A549 (cell line): ENCODE results near the gene JMJD4. TPM values are rescaled to one million over a fixed set of nuclear protein-coding genes. Genes with fewer than 3 reads are reported as not detected.

Experiments
- ATAC-seq, 2 experiments: fragments of 200-7000 bp in 1 of 2; fragments of >200 bp in 1 of 2; cut with Nextera tagmentation in 1 of 2; cut with Tn5 transposase in 1 of 2; 3 replicates each; pipeline versions ENCODE4 v1.8.0 to v1.9.1; 2018 to 2020; ENCODE audit warnings: mild to moderate bottlenecking in 1 of 2, moderate library complexity in 1 of 2
- CTCF ChIA-PET: fragments of 300-600 bp; sonication (Branson Sonifier 250); formaldehyde crosslinking; extraction: SDS; loops from one replicate; lab custom pipeline; 2021; ENCODE audit warnings: antibody characterized with exemption, inconsistent platforms; lab: Yijun Ruan, JAX
- POLR2A ChIA-PET: fragments of 350-600 bp; formaldehyde crosslinking; extraction: SDS; loops from one replicate; lab custom pipeline; 2021; ENCODE audit warnings: antibody characterized with exemption, inconsistent platforms; lab: Yijun Ruan, JAX
- DNase-seq, 2 experiments: peaks; one replicate each; pipeline versions ENCODE4 v3.0.0 to v3.0.0-alpha.2; 2011 to 2016; ENCODE audit warnings: low read depth in 1 of 2, low spot score in 1 of 2
- FAIRE-seq: peaks from 2 replicates; lab custom pipeline; 2011; peaks lifted over from hg19 to GRCh38; lab: Jason Lieb, UNC
- H3K27ac ChIP-seq, 2 experiments: fragments of >200 bp; sonication (Bioruptor Twin); formaldehyde crosslinking; 3 replicates each; pipeline ENCODE4 v1.5.1; 2016 to 2017
- H3K4me1 ChIP-seq: fragments of >200 bp; sonication (Bioruptor Twin); formaldehyde crosslinking; 3 replicates; pipeline ENCODE4 v1.6.1; 2016
- H3K4me2 ChIP-seq: fragments of >200 bp; sonication (Bioruptor Twin); formaldehyde crosslinking; 3 replicates; pipeline ENCODE4 v1.6.1; 2016
- H3K4me3 ChIP-seq: fragments of >200 bp; sonication (Bioruptor Twin); formaldehyde crosslinking; 3 replicates; pipeline ENCODE4 v1.5.1; 2016
- H3K9me3 ChIP-seq: fragments of >200 bp; sonication (Bioruptor Twin); formaldehyde crosslinking; 3 replicates; pipeline ENCODE4 v1.6.1; 2016
- BCL3 ChIP-seq: fragments of >200 bp; sonication (Bioruptor Twin); formaldehyde crosslinking; IDR thresholded peaks from 3 replicates; pipeline ENCODE4 v1.6.1; 2016
- BHLHE40 ChIP-seq: IDR thresholded peaks from 2 replicates; pipeline ENCODE4 v1.6.1; 2012; ENCODE audit warnings: low read depth, low read length, inconsistent platforms
- CHD2 ChIP-seq: fragments of 150-350 bp; IDR thresholded peaks from 2 replicates; pipeline ENCODE4 v1.6.1; 2014; ENCODE audit warnings: low read length; ENCODE audit not compliant: partially characterized antibody
- CHD4 ChIP-seq: fragments of 200-600 bp; sonication (generic); IDR thresholded peaks from 2 replicates; pipeline ENCODE4 v1.6.1; 2016; ENCODE audit warnings: antibody characterized with exemption, mild to moderate bottlenecking, borderline replicate concordance
- CTCF ChIP-seq: fragments of >200 bp; sonication (Bioruptor Twin); formaldehyde crosslinking; IDR thresholded peaks from 3 replicates; pipeline ENCODE4 v1.5.1; 2016
- HDAC2 ChIP-seq: fragments of 200-600 bp; sonication (generic); IDR thresholded peaks from 2 replicates; pipeline ENCODE4 v1.6.1; 2016
- HMGXB4 ChIP-seq: fragments of 250-450 bp; sonication (Bioruptor Pico); IDR thresholded peaks from 2 replicates; pipeline ENCODE4 v1.5.0; 2021; ENCODE audit warnings: mild to moderate bottlenecking, moderate library complexity, borderline replicate concordance
- HOXA7 ChIP-seq: fragments of 250-450 bp; sonication (Bioruptor Pico); IDR thresholded peaks from 2 replicates; pipeline ENCODE4 v1.5.0; 2020; ENCODE audit warnings: mild to moderate bottlenecking, moderate library complexity
- HOXB5 ChIP-seq: fragments of 250-450 bp; sonication (Bioruptor Pico); IDR thresholded peaks from 2 replicates; pipeline ENCODE4 v1.5.0; 2020; ENCODE audit warnings: mild to moderate bottlenecking, moderate library complexity
- KDM5A ChIP-seq: fragments of 200-600 bp; sonication (generic); IDR thresholded peaks from 2 replicates; pipeline ENCODE4 v1.6.1; 2016; ENCODE audit warnings: antibody characterized with exemption, mild to moderate bottlenecking
- MAX ChIP-seq: IDR thresholded peaks from 2 replicates; pipeline ENCODE4 v1.6.1; 2012
- NFE2L2 ChIP-seq: fragments of 150-350 bp; conservative IDR thresholded peaks from 2 replicates; pipeline ENCODE4 v1.6.1; 2014; ENCODE audit warnings: low read length
- NPAS2 ChIP-seq: fragments of 250-450 bp; sonication (Bioruptor Pico); IDR thresholded peaks from 2 replicates; pipeline ENCODE4 v1.8.0; 2022; ENCODE audit warnings: mild to moderate bottlenecking, moderate library complexity, borderline replicate concordance
- PHF8 ChIP-seq: fragments of 200-600 bp; sonication (generic); IDR thresholded peaks from 2 replicates; pipeline ENCODE4 v1.6.1; 2016; ENCODE audit warnings: low read depth, mild to moderate bottlenecking, antibody characterized with exemption, moderate library complexity, borderline replicate concordance
- RAD21 ChIP-seq, 2 experiments: fragments of >200 bp in 1 of 2; sonication (Bioruptor Twin) in 1 of 2; formaldehyde crosslinking in 1 of 2; IDR thresholded peaks in 1 of 2; conservative IDR thresholded peaks in 1 of 2; 2 replicates in 1 of 2; 3 replicates in 1 of 2; pipeline ENCODE4 v1.6.1; 2012 to 2018; ENCODE audit warnings: inconsistent platforms in 1 of 2
- TFCP2L1 ChIP-seq: fragments of 250-450 bp; sonication (Bioruptor Pico); IDR thresholded peaks from 2 replicates; pipeline ENCODE4 v1.5.0; 2021; ENCODE audit warnings: mild to moderate bottlenecking
- ZC3H11A ChIP-seq: fragments of 450-650 bp; IDR thresholded peaks from 2 replicates; pipeline ENCODE4 v1.6.1; 2014; ENCODE audit warnings: antibody characterized with exemption, mild to moderate bottlenecking
- WGBS: methylation state at CpG from one replicate; pipeline ENCODE4 v1.1.6; 2017; ENCODE audit errors: missing lambda C conversion rate; 5-methylcytosine and 5-hydroxymethylcytosine counted together
- polyA plus RNA-seq, 4 experiments: library from polyadenylated mRNA; depleted of rRNA in 3 of 4; stranded (reverse); fragments of >200 nt; fragmentation: RNase III in 1 of 4; extraction: RNeasy Plus Mini Kit Qiagen cat#74134 plus additional on column Dnase treatment in 1 of 4; gene quantifications; 2 replicates in 3 of 4; 3 replicates in 1 of 4; pipeline ENCODE4 v1.2.3, GENCODE V29; 2011 to 2017

JMJD4 gene
- polyA plus RNA-seq, 2 of the 4 experiments (the other 2 are of a cell fraction) = 18.8 to 21.2 TPM

- Histone ChIP-seq H3K4me3 (no peak overlapping the region), H3K27ac (no peak overlapping the region), H3K4me1 (peaks cover 32% of the 10 kb centered on the region), H3K9me3 (no peaks in the 10 kb centered on the region), H3K4me2 (no peak overlapping the region)
- FAIRE-seq = no peak
- ChIA-PET POLR2A (no interaction called here), CTCF (no interaction called here)
- WGBS = 94% methylated on average over 6 of the region's 6 CpGs
- ATAC-seq = no peak
- no peak for DNase-seq
- TF ChIP-seq HMGXB4 (CRISPR knock-in tag) = no peak
- TF ChIP-seq PHF8 = no peak
- no peak for TF ChIP-seq BHLHE40
- TF ChIP-seq NPAS2 (CRISPR knock-in tag) = no peak
- TF ChIP-seq CTCF = no peak
- no peak for TF ChIP-seq RAD21 (conservative IDR thresholded peaks at IDR 0.05 in 1 of 2, IDR thresholded peaks at IDR 0.05 in 1 of 2)
Measured at GRCh38 chr1:227767401-227768124, 32.5 kb upstream of the JMJD4 start.

- DNase-seq = no peak
- no peak for FAIRE-seq
- 95% methylated on average over 18 of the region's 19 CpGs for WGBS
- Histone ChIP-seq H3K4me3 (no peak overlapping the region), H3K9me3 (no peaks in the 10 kb centered on the region), H3K4me1 (peaks cover 34% of the 10 kb centered on the region), H3K4me2 (no peak overlapping the region), H3K27ac (no peak overlapping the region)
- ChIA-PET CTCF (interaction anchor here (9.8 kb wide), 1 partner anchor 183 kb away, joined by 166 read pairs; the partner anchor contains the start of gene WNT9A), POLR2A (no interaction called here)
- TF ChIP-seq MAX (no peak), HOXA7 (CRISPR knock-in tag) (no peak), CHD2 (no peak), BCL3 (no peak), KDM5A (no peak), RAD21 (conservative IDR thresholded peaks at IDR 0.05 in 1 of 2, IDR thresholded peaks at IDR 0.05 in 1 of 2) (no peak)
- ATAC-seq = no peak
Measured at GRCh38 chr1:227766653-227767277, 31.7 kb upstream of the JMJD4 start.

- H3K4me2 ChIP-seq = no peak overlapping the region
- no peaks in the 10 kb centered on the region for H3K9me3 ChIP-seq
- H3K4me3 ChIP-seq = no peak overlapping the region
- ChIA-PET POLR2A (no interaction called here), CTCF (interaction anchor here (0.9 to 9.8 kb wide), 2 partner anchors 10 to 183 kb away, joined by 3 to 166 read pairs; partner anchors contain the start of gene WNT9A)
- DNase-seq = no peak
- peaks cover 34% of the 10 kb centered on the region for H3K4me1 ChIP-seq
- WGBS = 59% methylated on average over 17 of the region's 17 CpGs
- no peak for ATAC-seq
- FAIRE-seq = no peak
- TF ChIP-seq ZC3H11A = no peak
- TF ChIP-seq HDAC2 = no peak
- TF ChIP-seq HOXB5 = no peak
- no peak for TF ChIP-seq CHD4
- no peak for TF ChIP-seq NFE2L2
- TF ChIP-seq TFCP2L1 (CRISPR knock-in tag) = no peak
- H3K27ac ChIP-seq = no peak overlapping the region
Measured at GRCh38 chr1:227766015-227766634, 31.0 kb upstream of the JMJD4 start.
